K562 (cell line): Measurements from ENCODE around the gene CNRIP1.

Source experiments
- LEF1 ChIP-seq: fragments of 450-650 bp; IDR thresholded peaks from 2 replicates; pipeline ENCODE4 v1.6.1; 2016; ENCODE audit warnings: mild to moderate bottlenecking
- RNF219 ChIP-seq: fragments of 250-450 bp; sonication (Bioruptor Pico); IDR thresholded peaks from 2 replicates; pipeline ENCODE4 v1.5.0; 2022; ENCODE audit warnings: mild to moderate bottlenecking

DNA sequence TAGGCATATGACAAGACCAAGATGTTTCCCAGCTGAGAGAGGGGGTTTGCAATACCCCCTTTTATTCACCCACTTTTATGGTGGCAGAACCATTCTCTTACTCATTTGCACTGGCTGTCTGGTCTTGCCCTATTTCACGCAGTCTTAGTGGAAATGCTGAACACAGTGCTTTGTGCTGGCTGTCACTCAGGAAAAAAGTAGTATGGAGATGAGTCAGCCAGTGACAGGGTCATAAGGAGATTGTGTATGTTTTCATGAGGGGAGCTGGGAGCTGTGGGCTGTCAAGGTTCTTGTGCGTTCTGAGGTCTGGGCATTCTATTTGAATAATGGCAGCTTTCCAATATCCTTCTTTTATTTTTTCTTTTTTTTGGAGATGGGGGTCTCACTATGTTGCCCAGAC lies 10.9 kb upstream of the CNRIP1 start:
- TF ChIP-seq RNF219 (CRISPR knock-in tag) (no peak), LEF1 (no peak)
